HS-5 (cell line): Measurements from ENCODE around the gene EMP2.

Experiments used
- DNase-seq: peaks from one replicate; pipeline ENCODE4 v3.0.0-alpha.2; 2012; ENCODE audit warnings: low read depth

Gene EMP2

DNA sequence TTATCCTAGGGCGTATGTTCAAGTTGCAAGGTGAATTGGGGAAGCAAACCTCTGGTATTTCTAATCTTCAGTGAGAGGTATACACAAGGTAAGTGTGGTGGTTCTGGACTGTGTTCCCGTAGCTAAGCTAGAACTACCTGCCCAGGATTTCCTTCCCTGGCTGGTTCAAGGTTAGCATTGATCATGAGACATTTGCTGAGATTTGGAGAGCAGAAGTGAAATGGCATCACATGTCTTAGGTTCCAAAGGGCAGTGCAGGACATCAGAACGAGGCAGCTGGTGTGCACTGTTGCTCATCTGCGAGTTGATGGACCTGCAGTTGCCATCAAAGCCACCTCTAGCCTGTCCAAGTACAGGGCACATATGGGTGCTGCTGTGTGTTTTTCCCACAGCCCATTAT is 95.2 kb downstream of the EMP2 start:
- no peak for DNase-seq

DNA sequence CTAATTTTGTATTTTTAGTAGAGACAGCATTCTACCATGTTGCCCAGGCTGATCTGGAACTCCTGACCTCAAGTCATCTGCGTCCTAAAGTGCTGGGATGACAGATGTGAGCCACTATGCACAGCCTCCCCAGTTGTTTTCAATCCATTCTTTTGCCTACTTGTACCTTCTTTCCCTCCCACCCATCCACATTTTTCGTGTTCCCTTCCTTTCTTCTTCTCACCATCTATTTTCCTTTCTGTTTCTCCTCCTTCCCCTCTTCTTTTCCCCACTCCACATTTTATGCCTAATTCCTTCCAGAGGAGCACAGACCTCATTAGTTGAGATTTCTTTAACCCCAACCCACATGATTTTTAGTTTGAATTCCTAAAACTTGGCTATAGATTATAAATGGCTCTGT is 100.2 kb downstream of the EMP2 start:
- no peak for DNase-seq
